T follicular helper cell (primary cell): ENCODE measurements around the gene DAZAP1.

Experiments used
- DNase-seq: peaks from one replicate; pipeline ENCODE4 v3.0.0-alpha.2; 2020; ENCODE audit warnings: low read depth

Gene DAZAP1

DNA sequence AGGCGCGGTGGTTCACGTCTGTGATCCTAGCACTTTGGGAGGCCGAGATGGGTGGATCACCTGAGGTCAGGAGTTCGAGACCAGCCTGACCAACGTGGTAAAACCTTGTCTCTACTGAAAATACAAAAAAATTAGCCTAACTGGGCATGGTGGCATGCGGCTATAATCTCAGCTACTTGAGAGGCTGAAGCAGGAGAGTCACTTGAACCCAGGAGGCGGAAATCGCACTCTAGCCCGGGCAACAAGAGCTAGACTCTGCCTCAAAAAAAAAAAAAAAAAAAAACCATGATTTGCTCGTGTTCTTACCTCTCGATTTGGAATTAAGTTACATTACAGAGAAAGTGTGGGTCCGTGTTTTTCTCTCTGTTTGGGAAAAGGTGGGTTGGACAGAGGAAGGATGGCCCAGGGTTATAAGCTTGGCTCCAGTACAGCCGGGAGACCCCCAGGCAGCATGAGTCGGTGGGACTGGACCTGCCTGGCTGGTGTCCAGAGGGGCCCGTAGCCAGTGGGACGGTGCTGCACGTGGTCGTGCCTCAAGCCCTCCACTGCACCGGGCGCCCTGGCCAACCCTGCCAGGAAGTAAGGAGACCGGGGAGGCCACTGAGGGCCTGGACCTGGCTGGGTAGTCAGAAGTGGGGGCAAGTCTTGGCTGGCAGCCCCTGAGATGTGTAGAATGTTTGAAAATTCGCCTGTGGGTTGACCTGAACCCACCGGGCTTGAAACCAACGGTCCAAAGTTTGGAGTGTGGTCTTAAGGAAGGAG lies 34.5 kb downstream of the DAZAP1 start:
- DNase-seq = no peak

DNA sequence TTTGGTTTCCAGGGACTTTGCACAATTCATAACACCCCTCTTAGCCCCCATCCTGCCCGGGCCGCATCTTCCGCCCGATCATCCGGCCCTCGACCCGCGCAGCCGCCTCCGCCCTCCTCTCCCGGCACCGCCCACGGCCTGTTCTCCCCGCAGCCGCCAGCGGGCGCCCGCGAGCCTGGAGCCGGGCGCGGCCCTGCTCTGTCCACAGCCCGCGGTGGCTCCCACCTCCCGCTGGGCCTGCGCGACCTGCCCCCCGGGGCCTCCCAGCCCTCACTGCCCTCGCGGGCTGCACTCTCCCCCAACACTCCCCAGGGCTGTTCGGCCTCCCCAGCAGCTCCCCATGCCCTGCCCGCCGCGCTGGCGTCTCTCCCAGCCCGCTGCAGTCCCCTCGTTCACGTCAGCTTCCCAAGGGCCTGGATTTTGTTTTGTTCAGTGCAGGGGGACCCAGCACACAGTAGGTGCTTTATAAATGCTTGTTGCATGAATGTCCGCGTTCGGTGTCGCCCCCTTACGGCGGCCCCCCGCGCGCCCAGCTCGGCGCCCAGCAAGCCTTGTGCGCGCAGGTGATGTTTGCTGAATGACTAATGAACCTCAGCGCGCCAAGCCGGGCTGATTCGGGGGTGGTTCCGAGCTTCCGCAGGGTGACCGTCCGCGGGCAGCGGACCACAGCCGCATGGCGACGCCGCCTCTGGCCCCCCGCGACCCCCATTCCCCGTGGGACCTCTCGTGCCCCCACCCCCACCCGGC lies 38.0 kb downstream of the DAZAP1 start:
- peak; percentile 55 for DNase-seq

DNA sequence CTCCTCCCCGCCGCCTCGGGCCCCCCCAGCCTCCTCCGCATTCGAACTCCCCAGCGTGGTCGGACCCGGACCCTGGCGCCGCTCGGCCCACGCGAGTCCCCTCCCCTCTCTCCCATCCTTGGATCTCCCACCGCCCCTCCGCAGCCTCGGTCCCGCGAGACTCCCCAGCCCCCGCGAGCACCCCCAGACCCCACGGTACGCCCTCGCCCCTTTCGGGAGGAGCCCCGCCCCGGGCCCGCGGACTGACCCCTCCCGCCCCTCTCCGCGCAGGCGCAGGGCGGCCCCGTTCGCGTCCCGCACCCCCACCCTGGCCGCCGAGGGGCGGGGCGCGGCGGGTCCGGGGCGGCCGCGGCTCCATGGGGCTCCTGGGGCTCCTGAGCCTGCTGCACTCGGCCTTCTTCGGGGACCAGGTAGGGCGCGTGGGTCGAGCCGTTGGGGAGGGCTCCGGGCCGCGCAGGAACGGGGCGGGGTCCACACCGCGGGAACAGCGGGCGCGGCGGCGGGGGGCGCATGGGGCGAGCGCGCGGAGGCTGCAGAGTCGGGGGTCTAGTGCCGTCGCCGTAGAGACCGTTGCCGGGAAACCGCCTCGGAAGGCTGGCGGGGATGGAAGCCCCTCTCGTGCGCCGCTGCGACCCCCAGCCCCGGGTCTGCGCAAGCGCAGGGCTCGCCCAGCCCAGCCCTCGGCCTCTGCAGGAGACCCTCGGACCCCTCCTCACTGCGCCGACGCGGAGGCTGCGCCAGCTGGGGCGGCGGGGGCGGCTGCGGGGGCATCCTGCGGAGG lies 38.7 kb downstream of the DAZAP1 start:
- no peak for DNase-seq

DNA sequence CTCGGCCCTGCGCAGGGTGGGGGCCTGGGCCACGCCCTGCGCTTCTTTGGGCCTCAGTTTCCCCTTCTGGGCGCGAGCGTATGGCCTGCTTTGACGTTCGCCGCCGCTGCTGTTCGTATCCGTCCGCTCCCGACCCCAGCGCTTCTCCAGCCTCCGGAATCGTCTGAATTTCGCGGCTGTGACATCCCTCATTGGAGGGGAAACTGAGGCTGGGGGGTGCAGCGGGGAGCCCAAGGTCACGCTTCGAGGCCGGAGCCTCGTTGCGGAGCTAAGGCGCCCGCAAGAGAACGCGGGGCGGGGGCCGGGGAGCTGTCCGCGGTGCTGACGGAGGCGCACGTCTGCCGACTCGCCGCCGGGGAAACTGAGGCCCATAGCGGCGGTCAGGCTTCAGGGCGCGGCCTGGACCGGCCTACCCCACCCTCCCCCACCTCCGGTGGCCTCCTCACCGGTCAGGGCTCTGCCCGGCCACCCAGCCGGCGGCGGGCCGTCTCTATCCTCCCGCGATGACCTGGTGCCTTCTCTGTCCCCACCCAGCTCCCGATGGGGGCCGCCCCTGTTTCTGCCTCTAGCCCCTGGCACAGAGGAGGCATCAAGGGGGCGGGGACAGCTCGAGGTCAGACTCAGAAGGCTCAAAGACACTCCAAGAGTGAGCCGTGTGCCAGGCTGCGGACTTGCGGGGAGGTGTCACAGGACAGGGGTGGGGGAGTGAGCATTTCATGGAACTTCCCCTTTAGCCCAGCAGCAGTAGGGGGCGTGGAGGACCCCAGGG lies 39.5 kb downstream of the DAZAP1 start:
- DNase-seq = no peak

DNA sequence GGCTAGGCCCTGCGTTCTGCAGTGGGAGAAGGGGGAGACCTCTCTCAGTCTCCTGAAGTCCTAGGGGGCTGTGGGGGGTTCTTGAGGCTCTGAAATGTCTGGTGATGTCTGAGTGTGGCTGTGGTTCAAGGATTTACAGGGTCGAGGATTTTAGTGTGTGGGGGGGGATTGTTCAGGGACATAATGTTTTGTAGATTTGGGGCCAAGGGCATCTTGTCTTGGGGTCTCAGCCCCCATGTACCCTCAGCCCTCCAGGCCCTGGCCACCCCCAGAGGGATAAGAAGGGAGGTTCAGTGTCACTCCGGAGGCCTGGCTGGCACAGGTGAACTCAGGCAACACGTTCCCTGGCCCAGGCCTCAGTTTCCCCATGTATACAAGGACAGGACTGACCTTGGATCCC lies 40.1 kb downstream of the DAZAP1 start:
- no peak for DNase-seq

DNA sequence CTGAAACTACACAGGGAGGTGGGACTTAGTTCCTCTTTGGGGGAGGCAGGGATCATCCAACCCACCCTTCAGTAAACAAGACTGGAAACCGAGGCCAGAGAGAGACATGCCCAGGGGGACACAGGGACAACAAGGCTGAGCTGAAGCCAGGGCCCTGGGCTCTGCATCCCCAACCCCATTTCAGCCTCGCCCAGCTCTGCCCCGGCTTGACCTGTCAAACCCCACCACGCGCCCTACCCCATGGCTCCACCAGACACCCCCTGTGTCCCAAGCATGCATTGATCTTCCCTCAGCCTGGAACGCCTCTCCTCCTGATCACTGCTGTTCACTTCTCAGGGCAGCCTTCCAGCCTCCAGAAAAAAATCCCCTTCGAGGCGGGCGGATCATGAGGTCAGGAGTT lies 40.6 kb downstream of the DAZAP1 start:
- no peak for DNase-seq

DNA sequence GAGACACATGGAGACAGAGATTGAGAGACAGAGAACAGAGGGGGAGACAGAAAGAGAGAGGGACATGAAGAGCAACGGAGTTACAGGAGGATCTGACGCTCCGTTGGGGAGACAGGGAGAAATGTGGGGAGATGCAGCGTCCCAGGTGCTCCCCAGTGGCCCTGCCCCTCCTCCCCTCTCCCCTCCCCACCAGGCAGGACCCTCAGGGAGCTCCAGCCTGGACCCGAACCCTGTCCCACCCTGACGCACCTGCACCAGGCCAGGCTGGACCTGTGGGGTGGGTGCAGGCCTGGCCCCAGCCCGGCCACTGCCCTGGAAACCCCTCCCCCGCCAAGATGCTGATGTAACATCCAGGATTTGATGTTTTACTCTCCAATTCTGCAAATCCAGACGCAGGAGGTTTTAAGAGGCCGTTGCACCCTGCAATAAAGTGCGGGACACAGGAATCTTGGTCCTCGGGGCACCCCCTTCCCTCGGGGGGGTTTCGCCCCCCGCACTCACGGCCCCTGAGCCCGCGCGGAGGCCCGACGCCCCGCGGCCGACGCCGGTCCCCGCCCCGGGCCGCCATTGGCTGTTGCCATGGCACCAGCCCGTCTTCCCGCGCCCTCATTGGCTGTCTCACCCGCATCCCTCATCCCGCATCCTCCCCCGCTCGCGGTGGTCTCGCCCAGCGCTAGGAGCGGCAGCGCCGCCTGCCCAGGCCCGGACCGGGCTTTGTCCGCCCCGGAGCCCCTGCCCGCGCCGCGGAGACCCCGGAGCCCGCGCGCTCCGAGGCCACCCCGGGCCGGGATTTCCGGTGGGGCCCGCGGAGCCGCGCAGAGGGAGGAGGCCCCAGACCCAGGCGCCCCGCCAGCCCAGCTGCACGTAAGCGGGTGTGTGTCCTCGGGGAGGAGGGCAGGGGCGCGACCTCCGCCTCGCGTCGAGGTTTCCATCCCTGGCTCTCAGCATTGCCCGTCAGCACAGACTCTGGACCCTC lies 42.4 kb downstream of the DAZAP1 start, which contains the start of gene APC2:
APC2 (plus strand) TSS at position 655 of the 976 bp plus-strand sequence. CDS start 2,881 bp downstream, outside the sequence.
- no peak for DNase-seq

DNA sequence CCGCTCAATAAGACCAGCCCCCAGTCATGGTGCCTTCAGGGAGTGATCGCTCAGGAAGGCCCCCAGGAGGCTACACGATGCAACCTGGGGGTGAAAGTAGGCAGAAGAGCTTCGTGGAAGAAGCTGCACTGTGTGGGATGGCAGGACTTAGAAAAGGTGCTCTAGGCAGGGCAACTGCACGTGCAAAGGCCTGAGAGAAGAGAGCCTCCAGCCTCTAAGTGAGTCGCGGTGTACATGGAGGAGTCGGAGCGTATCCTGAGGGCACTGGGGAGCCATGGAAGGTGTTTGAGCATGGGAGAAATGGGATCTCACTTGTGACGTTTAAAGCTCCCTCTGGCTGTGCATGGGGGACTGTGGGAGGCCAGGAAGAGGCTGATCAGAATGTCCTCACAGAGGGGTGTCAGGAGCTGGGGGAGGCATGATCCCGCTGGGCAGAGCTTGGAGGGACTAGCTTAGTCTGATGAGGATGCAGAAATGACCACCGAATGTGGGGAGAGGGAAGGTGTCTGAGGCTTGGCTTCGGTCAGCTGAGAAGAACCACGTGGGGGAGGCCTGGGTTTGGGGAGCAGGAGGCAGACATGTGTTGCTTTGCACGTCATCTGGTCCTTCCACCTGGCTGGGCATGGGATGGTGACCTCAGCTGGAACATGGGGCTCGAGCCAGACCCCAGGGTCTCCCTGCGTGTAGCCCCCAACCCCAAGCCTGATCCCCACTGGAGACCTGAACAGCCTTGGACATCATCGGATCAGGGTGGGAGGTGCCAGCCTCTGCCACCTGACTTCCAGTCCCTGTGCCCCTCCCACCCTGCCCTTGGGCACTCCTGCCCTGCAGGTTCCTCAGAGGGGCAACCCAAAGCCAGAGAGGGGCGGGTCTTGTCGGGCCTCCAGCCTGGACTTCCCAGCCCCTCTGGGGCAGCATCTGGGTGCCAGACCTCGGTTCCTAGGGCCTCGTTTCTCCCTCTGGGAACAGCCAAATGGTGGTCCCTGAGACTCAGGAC lies 43.6 kb downstream of the DAZAP1 start:
- DNase-seq = no peak

DNA sequence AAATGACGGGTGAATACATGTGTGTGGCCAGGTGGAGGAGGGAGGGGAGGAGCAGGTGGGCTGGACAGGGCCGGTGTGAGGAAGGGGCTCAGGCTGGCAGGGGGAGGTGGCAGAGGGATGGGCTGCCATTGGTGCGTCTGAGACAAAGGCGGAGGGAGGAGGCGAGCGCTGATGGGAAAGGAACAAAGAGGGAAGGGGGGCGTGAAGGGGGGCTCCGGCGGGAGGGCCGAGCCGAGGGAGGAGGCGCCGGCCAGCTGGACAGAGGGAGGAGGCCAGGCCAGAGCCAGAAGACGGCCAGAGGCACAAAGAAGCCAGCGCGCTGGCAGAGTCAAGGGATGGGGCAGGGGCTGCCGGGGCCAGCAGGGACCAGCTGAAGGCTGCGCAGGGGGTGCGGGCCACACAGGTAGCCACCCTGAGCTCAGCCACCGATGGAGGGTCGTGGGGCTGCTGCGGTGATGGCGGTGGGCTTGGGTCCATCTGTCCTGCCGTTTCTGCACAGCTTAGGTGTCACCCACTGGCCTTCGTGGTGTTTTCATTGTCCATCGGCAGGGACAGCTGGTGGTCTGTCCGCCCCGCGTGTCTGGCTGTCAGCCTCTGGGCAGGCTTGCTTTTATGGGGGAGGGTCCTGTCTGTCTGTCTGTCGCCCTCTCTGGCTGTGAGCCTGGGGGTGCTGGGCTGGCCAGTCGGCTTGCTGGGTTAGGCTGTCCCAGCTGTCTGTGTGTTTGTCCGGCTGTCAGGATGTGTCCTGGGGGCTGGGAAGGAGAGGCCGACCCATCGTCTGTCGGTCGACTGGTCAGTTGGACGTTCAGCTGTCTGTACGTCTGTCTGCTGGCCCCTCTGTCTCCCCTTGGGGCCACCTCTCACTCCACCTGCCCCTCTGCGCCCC lies 44.8 kb downstream of the DAZAP1 start:
- DNase-seq = no peak

DNA sequence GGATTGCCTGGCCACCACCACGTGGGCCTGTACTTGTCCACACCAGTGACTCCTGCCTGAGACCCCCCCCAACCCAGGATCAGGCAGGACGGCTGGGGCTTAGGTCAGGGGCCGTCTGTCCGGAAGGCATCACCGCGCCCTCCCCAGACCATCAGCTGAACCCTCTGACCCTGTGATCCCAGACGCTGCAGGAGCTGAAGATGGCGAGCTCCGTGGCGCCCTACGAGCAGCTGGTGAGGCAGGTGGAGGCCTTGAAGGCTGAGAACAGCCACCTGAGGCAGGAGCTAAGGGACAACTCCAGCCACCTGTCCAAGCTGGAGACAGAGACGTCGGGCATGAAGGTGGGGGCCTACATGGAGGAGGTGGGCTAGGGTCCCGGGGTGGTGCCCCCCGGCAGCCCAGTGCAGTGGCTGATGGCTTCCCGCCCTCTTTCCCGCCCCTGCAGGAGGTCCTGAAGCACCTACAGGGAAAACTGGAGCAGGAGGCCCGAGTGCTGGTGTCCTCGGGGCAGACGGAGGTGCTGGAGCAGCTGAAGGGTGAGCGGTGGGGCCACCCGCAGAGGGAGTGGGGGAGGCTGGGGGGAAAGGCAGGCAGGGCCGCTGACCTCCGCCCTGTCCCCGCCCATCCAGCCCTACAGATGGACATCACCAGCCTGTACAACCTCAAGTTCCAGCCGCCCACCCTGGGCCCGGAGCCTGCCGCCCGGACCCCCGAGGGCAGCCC lies 45.6 kb downstream of the DAZAP1 start:
- DNase-seq = no peak

DNA sequence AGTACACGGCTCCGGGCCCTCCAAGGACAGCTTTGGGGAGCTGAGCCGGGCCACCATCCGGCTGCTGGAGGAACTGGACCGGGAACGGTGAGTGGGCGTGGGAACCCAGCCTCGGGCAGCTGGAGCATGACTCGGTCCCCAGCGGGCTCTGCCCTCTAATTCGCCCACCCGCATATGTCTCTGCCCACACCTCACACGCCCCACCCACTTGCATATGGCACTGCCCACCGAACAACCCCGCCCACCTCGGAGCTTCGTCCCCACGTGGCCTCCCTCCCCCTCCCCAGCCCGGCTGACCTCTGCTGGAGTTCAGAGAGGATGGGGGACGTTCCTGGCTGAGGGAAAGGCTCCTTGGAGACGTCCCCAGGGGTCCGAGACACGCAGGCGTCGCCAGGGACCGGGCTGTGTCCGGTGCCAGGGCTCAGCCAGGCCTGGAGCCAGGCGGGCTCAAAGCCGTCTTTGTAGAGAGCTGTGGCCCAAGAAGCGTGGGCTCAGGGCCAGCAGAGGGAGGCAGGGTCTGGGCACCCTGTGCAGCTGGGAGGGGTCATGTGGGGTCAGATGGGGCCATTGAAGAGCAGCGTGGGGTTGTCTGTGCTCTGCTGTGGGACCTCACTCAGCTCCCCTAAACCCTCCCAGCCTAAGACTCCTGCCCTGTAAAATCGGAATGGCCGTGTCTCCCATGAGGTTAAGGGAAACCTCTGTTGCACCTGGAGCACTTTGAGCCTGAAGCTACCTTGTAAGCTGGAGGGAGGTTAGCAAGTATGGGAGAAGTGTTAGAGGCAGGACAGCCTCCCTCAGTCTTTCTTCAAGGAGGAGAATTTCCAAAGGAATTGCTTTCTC lies 46.4 kb downstream of the DAZAP1 start:
- DNase-seq = no peak

DNA sequence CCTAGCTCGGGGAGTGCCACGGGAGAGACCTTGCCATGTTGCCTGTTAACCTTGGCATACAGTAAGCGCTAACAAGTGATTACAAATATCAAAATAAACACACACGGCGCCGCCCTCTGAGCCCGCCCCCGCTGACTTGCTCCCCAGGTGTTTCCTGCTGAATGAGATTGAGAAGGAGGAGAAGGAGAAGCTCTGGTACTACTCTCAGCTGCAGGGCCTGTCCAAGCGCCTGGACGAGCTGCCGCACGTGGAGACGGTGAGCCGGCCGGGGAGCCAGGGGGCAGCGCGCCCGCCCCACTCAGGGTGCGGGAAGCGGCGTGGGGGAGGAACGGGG lies 47.6 kb downstream of the DAZAP1 start:
- no peak for DNase-seq

DNA sequence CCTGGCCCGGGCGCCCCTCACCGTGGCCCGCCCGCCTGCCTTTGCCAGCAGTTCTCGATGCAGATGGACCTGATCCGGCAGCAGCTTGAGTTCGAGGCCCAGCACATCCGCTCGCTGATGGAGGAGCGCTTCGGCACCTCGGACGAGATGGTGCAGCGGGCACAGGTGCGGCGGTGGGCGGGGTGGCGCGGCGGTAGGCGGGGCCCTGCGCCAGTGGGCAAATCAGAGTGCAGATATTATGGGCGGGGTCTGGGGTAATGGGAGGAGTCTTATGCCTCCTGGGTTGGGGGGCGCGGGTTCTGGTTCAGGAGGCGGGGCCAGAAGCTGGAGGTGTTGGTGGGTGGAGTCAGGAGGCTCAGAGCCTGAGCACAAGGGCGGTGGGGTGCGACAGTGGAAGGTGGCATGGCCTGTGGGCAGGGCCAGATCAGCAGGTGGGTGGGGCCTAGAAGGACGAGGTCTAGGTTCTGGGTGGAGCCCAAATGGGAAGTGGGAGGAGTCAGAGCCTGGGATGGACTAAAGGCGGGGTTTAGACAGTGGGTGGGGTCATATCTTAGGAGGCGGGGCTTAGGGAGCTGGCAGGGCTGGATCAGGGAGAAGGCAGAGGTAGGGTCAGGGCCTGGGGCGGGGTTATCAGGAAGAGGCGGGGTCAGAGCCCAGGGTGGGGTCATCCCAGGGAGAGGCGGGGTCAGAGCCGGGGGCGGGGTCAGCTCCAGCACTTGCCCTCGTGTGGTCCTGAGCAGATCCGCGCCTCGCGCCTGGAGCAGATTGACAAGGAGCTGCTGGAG lies 48.1 kb downstream of the DAZAP1 start:
- DNase-seq = peak; percentile 29

DNA sequence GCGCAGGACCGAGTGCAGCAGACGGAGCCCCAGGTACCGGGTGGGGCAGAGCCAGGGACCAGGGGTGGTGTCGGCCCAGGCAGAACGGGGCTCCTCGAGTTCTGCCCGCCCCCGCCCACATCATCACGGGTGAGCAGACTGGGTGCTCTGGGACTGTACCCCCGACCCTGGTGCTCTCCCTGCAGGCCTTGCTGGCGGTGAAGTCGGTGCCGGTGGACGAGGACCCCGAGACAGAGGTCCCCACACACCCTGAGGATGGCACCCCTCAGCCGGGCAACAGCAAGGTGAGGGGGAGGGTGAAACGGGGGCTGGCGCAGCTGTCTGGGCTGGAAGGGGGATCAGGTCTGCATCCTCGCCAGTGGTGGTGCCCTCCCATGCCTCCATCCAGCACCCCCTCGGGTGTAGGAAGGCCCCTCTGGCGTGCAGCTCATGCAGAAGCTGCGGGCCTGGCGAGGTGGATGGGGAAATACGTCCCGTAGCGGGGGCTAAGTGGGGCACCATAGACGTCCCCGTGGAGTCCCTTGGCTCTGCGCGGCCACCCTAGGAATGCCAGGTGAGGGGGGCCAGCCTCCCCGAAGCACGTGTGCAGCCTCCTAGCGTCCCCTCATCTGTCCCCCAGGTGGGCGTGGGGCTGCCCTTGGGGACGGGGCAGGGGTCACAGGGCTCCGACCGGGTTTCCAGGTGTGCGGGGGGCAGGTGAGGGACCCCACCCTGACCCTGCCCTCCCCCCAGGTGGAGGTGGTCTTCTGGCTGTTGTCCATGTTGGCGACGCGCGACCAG lies 48.9 kb downstream of the DAZAP1 start:
- no peak for DNase-seq

DNA sequence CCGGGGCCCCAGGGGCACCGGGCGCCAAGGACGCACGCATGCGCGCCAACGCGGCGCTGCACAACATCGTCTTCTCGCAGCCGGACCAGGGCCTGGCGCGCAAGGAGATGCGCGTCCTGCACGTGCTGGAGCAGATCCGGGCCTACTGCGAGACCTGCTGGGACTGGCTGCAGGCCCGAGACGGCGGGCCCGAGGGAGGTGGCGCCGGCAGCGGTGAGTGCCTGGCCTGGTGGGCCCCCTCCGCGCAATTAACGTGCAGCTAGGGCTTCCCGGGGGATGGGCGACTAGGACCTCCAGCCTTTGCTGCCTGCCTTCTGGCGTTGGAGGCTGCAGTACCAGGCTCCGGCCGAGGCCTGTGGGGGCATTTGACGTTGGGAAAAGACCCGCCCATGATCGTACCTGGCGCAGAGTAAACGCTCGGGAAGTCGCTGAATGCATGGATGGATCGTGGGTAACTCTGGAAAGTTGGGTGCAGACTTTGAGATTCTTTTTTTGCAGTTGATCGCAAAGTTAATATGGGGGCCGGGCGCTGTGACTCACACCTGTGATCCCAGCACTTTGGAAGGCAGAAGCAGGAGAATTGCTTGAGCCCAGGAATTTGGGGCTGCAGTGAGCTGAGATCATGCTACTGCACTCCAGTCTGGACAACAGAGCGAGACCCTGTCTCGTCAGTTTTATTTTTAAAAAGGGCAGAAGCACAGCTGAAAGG lies 49.8 kb downstream of the DAZAP1 start:
- no peak for DNase-seq
